HG03159 (cell line): ENCODE measurements around the gene MYO1D.
A peak's percentile ranks its signal among the peaks of the same experiment; 100 is the strongest.

Source experiments
- ATAC-seq: cut with Tn5 transposase; IDR thresholded peaks from one replicate; pipeline ENCODE4 v1.9.1; 2021; ENCODE audit warnings: mild to moderate bottlenecking, moderate library complexity; ENCODE audit not compliant: unreplicated experiment

The MYO1D gene

DNA sequence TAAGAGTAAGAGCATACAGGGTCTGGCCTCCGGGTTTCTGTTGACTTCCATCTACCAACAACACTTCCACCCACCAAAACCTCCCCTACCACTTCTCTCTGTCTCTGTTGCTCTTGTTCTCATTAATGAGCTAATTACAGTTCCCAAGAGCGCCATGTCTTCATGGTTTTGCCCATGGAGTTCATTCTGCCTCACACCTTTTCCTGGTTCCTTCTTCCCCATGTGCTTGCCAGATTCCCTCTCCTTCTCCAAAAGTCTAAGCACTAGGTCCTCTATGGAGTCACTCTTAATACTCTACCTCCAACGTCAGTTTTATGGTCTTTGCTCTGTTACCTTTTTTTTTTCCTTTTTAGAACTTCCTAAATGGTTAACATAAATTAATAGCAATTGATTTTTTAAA, 92.8 kb downstream of the MYO1D start:
- ATAC-seq: no peak

GRCh38 chr17:32783602-32784001, 93.3 kb downstream of the MYO1D start:
- no peak for ATAC-seq

GRCh38 chr17:32780721-32781120, 96.2 kb downstream of the MYO1D start:
- ATAC-seq: no peak

GRCh38 chr17:32777922-32778321, 99.0 kb downstream of the MYO1D start:
- ATAC-seq: no peak

DNA sequence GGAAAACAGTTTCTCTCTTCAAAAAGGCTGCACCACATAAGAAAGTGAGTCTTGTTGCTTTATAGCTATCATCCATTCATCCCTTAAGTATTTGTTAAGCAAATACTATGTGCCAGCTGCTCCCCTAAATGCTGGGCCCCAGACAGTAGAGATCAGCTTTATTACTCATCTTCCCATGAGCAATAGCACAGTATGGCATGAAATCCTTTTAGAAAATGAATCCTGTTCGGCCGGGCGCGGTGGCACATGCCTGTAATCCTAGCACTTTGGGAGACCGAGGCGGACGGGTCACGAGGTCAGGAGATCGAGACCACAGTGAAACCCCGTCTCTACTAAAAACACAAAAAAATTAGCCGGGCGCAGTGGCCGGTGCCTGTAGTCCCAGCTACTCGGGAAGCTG, 99.5 kb downstream of the MYO1D start:
- no peak for ATAC-seq

GRCh38 chr17:32774695-32775084, 102.2 kb downstream of the MYO1D start:
- no peak for ATAC-seq

DNA sequence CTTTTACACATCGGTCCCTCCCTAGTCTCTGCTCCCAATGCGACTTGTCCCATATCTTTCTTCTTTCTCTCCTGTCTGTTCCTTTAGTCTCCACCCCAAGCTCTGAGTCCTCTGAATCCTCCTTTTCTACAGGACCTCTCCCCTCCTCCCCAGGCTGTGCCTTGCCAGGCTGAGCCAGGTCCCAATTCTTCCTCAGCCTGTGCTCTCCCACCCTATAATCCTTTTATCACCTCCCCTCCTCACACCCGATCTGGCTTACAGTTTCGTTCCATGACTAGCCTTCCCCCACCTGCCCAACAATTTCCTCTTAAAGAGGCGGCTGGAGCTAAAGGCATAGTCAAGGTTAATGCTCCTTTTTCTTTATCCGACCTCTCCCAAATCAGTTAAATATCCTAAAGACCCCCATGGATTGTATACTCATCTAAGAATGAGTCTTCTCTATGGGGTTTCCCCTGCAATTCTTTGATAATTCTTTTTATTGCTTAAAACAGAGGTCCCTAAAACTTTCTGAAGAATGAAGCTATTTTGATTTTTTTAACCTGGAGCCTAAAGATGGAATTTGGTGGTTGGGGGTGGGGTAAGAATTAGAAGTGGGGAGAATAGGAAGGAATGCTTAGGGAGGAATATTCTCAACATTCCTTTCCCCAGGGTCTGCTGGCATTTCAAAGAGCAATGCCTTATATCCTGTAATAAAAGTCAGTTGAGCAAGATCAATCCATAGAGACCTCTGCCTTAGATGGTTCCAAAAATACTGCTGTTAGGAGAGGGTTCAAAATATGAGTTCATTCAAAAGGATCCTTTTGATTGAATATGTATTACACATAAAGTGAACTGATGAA, 102.8 kb downstream of the MYO1D start:
- no peak for ATAC-seq

- peak; percentile 50 for ATAC-seq
These were observed 104.4 kb downstream of the MYO1D start for GRCh38 chr17:32772453-32773025.

DNA sequence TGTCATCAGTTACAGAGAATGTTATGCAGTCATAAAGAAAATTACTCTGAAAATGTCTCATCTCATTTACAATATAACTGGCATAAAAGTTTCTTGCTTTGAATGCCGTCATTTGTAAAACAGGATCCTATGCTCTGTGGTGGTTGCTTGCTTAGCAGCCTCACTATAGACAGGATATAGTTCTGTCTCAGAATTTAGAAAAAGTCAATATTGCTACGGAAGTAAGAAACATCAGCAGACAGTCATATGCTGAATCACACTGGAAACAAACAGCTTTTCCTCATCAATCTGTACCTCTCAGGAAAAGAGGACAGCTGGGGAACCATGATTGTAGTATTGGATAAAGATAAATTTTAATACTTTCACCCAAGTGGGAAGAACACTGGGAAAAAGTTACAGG, 105.5 kb downstream of the MYO1D start:
- ATAC-seq: no peak

DNA sequence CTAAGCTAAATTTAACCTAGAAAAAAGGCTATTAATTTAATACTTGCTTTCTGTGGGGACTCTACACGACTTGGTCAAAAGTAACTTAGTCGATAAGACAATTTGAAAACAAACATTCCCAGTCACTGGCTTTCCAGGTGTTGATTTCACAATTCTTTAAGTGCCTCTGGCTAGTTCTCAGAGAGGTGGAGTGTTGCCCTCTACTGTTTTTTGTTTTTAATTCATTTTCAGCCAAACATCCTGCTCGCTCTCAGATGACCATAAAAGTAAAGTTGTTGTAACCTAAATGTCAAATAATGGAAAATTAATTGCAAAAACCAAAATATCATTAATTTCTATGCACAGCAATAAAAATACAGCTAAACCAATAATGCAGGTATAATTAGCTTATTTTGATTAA, 107.1 kb downstream of the MYO1D start:
- ATAC-seq: no peak

- ATAC-seq: no peak
These were observed 113.0 kb downstream of the MYO1D start for GRCh38 chr17:32763855-32764439.

DNA sequence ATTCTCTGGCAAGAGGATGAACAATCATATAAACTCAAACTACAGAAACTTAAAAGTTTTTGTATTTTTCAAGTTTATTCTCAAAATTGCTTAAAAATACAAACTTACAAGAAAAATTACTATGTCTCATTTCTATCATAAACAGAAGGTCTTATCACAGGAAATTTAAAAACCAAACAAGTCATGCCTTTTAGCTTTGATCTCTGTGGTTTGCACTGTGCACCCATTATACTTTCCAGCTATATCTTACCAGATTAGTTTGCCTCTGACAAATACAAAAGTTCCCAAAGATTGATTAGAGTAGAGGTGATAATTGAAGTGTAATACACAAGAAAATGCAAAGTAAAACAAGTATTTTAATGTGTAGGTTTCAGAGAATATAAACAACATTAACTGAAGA, 117.4 kb downstream of the MYO1D start:
- no peak for ATAC-seq

- no peak for ATAC-seq
These were observed 119.0 kb downstream of the MYO1D start for GRCh38 chr17:32757963-32758362.

DNA sequence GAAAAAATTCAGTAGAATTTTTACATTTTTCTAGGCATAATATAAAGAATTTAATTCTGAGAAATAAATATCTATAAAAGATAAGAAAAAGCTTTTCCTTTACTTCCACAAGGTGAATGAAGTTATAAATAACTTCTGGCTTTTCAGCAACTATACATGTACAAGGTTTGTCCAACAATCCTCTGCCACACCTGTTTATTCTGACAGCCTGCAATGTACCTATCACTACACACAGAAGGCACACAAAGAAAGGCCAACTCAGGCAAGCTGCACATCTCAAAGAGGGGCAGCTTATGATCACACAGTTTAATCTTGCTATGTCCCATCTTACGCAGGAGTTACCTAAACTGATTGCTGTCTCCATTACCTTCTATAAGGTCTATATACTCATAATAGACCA, 120.2 kb downstream of the MYO1D start:
- ATAC-seq: no peak

DNA sequence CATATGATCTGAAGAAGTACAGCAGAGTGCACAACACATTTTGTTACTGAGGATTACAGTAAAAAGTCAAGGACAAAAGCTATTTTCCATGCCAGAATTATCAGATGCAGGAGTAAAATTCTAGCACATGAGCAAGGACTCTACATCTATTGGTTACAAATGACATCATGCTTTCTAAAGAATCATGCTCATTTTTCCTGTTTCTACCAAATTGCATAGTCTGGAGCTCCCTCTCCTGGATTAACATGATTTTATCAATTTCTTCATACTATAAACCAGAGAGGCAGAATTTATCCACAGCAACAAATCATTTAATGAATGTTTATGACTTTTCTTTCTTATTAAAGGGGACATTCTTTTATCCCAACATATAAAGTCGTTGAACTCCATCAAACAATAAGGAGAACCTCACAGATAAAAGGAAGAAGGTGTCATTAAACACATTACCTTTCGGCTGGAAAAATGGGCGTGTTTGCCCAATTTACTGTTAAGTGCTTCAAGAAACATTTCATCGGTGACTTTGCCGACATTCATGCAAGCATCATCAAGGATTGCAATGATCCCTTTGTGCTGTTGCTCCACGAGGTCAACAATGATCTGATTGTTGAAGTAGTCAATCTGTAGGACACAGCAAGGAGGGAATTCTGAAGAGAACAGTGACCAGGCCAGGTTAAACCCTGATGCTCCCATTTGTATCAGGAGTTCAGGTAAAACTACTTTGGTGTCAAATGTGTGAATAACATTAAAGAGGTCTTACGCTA, 121.7 kb downstream of the MYO1D start:
- ATAC-seq: no peak

DNA sequence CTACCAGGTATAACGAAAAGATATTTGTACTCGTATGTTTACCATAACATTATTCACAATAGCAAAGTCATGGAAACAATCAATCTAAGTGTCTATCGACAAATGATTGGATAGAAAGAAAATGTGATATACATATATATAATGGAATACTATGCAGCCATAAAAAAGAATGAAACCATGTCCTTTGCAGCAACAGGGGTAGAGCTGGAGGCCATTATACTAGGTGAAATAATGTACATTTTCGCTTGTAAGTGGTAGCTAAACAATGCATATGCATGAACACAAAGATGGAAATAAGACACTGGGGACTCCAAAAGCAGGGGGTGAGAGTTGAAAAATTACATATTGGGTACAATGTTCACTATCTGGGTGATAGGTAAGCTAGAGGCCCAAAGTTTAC, 124.0 kb downstream of the MYO1D start:
- ATAC-seq: no peak

DNA sequence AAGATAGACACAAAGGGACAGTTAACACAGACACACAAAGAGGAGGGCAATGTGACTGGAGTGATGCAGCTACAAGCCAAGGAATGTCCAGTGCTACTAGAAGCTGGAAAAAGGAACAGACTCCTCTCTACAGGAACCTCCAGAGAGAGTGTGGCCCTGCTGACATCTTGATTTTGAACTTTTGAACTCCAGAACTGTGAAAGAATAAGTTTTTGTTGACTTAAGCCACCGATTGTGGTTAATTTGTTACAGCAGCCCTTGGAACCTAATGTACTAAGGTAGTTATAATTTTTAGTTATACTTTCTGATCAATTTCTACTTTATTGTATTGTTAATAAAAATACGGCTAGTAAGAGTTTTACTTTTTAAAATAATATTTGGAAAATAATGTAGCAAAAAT, 129.1 kb downstream of the MYO1D start:
- ATAC-seq: no peak

GRCh38 chr17:32746698-32747097, 130.2 kb downstream of the MYO1D start:
- ATAC-seq: no peak

DNA sequence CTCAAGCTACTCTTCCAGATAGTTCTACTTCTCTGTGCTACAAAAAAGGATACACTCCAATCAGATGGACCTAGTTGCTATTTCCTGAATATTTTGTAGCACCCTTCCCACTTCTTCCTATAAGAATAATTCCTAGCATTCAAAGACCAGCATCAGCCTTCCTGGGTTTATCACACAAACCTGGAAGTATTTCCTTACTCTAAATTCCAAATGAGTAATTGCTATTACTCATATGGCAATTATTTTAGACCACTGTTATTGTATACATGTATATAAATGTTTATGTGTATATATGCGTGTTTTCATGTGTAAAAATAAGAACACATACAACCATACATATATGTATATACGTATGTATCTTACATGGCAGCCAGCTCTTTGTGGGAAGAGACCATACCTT, 130.6 kb downstream of the MYO1D start:
- ATAC-seq: no peak

GRCh38 chr17:32742681-32743538, 134.0 kb downstream of the MYO1D start:
- no peak for ATAC-seq

- ATAC-seq: no peak
These were observed 135.5 kb downstream of the MYO1D start for GRCh38 chr17:32741381-32741780.
